DND-41 (cell line): ENCODE measurements around the gene EID3.

Experiments used
- EZH2 ChIP-seq: IDR thresholded peaks from 3 replicates; pipeline ENCODE4 v1.6.1; 2012; ENCODE audit warnings: borderline replicate concordance, low read depth, mild to moderate bottlenecking, moderate library complexity, low read length, inconsistent platforms; ENCODE audit not compliant: severe bottlenecking
- TF ChIP-seq, protein P1 (sequence below): IDR thresholded peaks from 2 replicates; pipeline ENCODE4 v1.5.1; 2012; ENCODE audit warnings: borderline replicate concordance, low read length, moderate library complexity, mild to moderate bottlenecking; ENCODE audit not compliant: poor library complexity, severe bottlenecking; ENCODE audit errors: extremely low read depth

DNA sequence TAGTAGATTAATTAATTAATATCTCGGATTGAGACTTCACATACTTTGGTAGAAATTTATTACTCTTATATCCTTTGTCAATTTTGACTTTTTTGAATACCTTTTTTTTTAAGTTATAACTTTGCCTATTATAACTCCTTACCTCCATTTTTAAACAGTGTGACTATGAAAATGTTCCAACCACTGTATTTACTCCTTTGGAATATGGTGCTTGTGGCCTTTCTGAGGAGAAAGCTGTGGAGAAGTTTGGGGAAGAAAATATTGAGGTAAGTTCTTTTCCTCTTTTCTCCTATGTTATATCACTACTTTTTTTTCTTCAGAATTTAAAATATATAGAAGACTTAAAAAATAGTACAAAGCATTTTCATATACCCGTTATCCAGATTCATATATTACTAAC is 27.8 kb downstream of the EID3 start:
- TF ChIP-seq, protein P1, sequence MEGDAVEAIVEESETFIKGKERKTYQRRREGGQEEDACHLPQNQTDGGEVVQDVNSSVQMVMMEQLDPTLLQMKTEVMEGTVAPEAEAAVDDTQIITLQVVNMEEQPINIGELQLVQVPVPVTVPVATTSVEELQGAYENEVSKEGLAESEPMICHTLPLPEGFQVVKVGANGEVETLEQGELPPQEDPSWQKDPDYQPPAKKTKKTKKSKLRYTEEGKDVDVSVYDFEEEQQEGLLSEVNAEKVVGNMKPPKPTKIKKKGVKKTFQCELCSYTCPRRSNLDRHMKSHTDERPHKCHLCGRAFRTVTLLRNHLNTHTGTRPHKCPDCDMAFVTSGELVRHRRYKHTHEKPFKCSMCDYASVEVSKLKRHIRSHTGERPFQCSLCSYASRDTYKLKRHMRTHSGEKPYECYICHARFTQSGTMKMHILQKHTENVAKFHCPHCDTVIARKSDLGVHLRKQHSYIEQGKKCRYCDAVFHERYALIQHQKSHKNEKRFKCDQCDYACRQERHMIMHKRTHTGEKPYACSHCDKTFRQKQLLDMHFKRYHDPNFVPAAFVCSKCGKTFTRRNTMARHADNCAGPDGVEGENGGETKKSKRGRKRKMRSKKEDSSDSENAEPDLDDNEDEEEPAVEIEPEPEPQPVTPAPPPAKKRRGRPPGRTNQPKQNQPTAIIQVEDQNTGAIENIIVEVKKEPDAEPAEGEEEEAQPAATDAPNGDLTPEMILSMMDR = no peak
- no peak for TF ChIP-seq EZH2
